A673 (cell line): ENCODE measurements around the gene PDAP1.

Source experiments
- EZH2 ChIP-seq: fragments of 200-600 bp; sonication (generic); IDR thresholded peaks from 2 replicates; pipeline ENCODE4 v1.6.1; 2017; ENCODE audit warnings: borderline replicate concordance, low read depth, mild to moderate bottlenecking, mixed read lengths, antibody characterized with exemption, low read length; ENCODE audit not compliant: poor library complexity, severe bottlenecking
- TF ChIP-seq, protein P1 (sequence below): fragments of 300-800, 200-600 bp; sonication (generic); conservative IDR thresholded peaks from 2 replicates; pipeline ENCODE4 v1.5.1; 2017; ENCODE audit warnings: low read depth, mild to moderate bottlenecking, antibody characterized with exemption, low read length, moderate library complexity, mixed read lengths

DNA sequence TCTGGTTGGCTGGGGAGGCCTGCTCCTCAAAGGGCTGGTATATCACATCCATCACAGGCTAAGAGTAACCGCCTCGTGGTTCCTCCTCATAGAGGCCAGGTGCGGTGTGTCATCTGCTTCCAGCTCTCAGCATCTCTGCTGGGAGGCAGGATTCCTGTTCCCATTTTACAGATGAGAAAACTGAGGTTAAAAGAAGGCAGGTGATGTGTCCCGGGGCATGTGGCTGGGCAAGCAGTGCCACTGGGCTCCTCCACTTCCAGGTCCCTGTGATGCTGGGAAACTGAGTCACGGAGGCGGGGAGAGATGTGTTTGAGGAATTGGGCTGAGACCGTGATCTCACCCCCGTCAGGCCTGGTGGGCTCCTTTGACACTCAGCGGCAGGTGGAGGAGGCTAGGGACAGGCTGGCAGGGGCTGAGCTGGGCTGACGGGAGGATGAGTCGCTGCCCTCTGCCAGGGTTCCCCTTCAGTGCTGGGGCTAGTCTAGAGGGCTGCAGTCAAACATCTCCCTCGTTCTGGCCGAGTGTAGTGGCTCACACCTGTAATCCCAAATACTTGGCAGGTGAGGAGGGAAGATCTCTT, 24.5 kb downstream of the PDAP1 start:
- TF ChIP-seq, protein P1, sequence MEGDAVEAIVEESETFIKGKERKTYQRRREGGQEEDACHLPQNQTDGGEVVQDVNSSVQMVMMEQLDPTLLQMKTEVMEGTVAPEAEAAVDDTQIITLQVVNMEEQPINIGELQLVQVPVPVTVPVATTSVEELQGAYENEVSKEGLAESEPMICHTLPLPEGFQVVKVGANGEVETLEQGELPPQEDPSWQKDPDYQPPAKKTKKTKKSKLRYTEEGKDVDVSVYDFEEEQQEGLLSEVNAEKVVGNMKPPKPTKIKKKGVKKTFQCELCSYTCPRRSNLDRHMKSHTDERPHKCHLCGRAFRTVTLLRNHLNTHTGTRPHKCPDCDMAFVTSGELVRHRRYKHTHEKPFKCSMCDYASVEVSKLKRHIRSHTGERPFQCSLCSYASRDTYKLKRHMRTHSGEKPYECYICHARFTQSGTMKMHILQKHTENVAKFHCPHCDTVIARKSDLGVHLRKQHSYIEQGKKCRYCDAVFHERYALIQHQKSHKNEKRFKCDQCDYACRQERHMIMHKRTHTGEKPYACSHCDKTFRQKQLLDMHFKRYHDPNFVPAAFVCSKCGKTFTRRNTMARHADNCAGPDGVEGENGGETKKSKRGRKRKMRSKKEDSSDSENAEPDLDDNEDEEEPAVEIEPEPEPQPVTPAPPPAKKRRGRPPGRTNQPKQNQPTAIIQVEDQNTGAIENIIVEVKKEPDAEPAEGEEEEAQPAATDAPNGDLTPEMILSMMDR = no peak
- TF ChIP-seq EZH2 = no peak
